ENCODE results near the gene CADM4. TPM values are rescaled to one million over a fixed set of nuclear protein-coding genes. Genes with fewer than 3 reads are reported as not detected.
"Not testable (repeated sequence)": the region's sequence is repeated elsewhere in the genome, so short reads cannot be mapped to it uniquely, and the experiment has no call there.

Gene CADM4
- total and polyA plus RNA-seq, 4 donors, result 92.3 to 325 (median 206) TPM

DNA sequence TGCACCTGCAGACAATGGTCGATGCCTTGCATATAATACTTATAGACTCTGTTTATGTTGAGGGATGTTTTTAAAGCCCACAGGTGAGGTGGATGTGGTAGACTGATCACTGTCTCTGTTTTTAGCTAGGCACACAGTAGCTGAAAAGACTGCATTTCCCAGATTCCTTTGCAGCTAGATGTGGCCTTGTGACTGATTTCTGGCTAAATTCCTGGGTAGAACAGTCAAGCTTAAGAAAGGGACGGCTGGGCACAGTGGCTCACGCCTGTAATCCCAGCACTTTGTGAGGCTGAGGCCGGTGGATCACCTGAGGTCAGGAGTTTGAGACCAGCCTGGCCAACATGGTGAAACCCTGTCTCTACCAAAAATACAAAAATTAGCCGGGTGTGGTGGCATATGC lies 39.3 kb downstream of the CADM4 start:
- H3K27me3 ChIP-seq (ENCODE audit: control insufficient read depth, insufficient read depth, low read length); H3K27ac ChIP-seq (ENCODE audit: low read depth, low read length); H3K4me3 ChIP-seq (ENCODE audit: low read depth, low read length); DNase-seq (ENCODE audit: low read depth in 4 of 6, low spot score in 6 of 6); H3K9me3 ChIP-seq (ENCODE audit: control insufficient read depth, insufficient read depth, low read length): not testable (repeated sequence)
- Histone ChIP-seq H3K36me3 (ENCODE audit: control insufficient read depth, insufficient read depth, low read length) (peaks cover 25% of the 10 kb centered on the region), H3K4me1 (ENCODE audit: control insufficient read depth, insufficient read depth, low read length) (peaks cover 19% of the 10 kb centered on the region)
- WGBS (ENCODE audit: insufficient coverage), result 74% methylated on average over 3 of the region's 5 CpGs

DNA sequence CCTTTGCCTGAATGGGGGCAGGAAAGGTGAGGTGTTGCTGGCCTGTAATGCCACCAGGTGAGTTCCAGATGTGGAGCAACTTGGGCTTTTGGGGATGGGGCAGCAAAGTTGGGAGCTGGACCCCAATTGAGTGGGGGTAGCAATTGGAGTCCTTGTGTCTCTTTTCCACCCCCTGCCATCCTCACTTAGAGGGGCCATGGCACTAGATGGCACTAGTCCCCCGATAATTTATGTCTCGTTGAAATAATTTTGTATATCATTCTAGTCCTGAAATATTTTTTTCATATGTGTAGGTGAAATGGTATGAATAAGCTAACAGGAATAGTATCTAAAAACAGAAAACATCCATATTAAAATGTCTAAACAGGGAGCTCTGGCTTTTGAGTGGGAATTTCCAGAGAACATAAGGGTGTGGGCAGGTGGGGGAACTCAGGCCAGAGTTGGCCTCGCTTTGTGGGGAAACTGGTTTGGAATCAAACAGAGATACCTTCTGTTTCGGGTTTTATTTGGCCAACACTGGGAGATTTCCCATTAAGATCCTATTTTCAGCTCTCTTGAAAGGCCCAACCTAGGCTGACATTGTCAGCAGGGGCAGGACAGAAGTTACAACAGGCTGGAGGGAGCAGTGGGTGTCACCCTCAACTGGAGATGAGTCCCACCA lies 39.9 kb downstream of the CADM4 start:
- no peaks in the 10 kb centered on the region for H3K9me3 ChIP-seq (ENCODE audit: control insufficient read depth, insufficient read depth, low read length)
- no peak overlapping the region for H3K4me3 ChIP-seq (ENCODE audit: low read depth, low read length)
- H3K36me3 ChIP-seq (ENCODE audit: control insufficient read depth, insufficient read depth, low read length), result peaks cover 28% of the 10 kb centered on the region
- peaks cover 25% of the 10 kb centered on the region for H3K4me1 ChIP-seq (ENCODE audit: control insufficient read depth, insufficient read depth, low read length)
- H3K27ac ChIP-seq (ENCODE audit: low read depth, low read length), result no peak overlapping the region
- DNase-seq (ENCODE audit: low read depth in 4 of 6, low spot score in 6 of 6), result no peak
- H3K27me3 ChIP-seq (ENCODE audit: control insufficient read depth, insufficient read depth, low read length), result no peaks in the 10 kb centered on the region
- 89% methylated on average over 2 of the region's 4 CpGs for whole genome bisulfite sequencing (ENCODE audit: insufficient coverage)

DNA sequence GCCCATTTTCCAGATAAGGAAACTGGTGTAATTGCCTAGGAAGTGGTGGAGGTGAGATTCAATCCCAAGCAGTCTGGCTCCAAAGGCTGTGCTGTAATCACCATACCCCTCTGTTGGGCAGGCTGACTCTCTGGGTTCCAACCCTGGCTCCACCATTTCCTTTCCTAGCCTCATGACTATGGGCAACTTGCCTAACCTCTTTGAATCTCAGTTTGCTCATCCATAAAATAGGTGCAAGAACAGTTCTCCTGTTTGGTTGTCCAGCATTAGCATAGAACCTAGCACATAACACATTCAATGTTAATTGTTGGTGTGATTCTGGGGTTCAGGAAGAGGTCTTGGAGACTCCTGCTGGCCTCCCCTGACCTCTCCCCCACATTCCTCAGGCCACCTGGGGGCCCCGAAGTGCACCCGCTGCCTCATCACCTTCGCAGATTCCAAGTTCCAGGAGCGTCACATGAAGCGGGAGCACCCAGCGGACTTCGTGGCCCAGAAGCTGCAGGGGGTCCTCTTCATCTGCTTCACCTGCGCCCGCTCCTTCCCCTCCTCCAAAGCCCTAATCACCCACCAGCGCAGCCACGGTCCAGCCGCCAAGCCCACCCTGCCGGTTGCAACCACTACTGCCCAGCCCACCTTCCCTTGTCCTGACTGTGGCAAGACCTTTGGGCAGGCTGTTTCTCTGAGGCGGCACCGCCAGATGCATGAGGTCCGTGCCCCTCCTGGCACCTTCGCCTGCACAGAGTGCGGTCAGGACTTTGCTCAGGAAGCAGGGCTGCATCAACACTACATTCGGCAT lies 41.0 kb downstream of the CADM4 start:
- WGBS (ENCODE audit: insufficient coverage), result 94% methylated on average over 19 of the region's 19 CpGs
- Histone ChIP-seq H3K4me1 (ENCODE audit: control insufficient read depth, insufficient read depth, low read length) (peaks cover 36% of the 10 kb centered on the region), H3K9me3 (ENCODE audit: control insufficient read depth, insufficient read depth, low read length) (no peaks in the 10 kb centered on the region), H3K4me3 (ENCODE audit: low read depth, low read length) (no peak overlapping the region), H3K36me3 (ENCODE audit: control insufficient read depth, insufficient read depth, low read length) (peaks cover 39% of the 10 kb centered on the region), H3K27me3 (ENCODE audit: control insufficient read depth, insufficient read depth, low read length) (no peaks in the 10 kb centered on the region), H3K27ac (ENCODE audit: low read depth, low read length) (no peak overlapping the region)
- DNase-seq (ENCODE audit: low read depth in 4 of 6, low spot score in 6 of 6), result no peak

DNA sequence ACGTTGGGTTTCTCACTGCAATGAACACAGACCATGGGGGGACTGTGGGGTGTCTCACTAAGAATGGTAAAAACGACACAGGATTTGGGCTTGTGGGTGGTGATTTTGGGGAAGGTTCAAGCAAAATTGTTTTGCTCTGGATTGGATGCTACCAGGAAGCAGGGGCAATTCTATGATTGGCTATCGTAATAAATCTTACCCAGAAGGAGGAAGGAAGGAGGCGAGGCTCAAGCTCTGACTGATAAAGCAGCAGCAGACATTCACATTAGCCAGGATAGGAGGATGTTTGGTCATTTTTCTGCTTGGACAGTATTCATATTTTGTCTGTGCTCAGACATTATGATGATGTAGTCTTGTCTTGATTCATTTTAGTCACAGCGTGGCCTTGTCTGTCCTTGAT lies 41.8 kb downstream of the CADM4 start:
- Histone ChIP-seq H3K27me3 (ENCODE audit: control insufficient read depth, insufficient read depth, low read length) (no peaks in the 10 kb centered on the region), H3K36me3 (ENCODE audit: control insufficient read depth, insufficient read depth, low read length) (peaks cover 43% of the 10 kb centered on the region), H3K4me1 (ENCODE audit: control insufficient read depth, insufficient read depth, low read length) (peaks cover 43% of the 10 kb centered on the region), H3K9me3 (ENCODE audit: control insufficient read depth, insufficient read depth, low read length) (no peaks in the 10 kb centered on the region), H3K4me3 (ENCODE audit: low read depth, low read length) (no peak overlapping the region), H3K27ac (ENCODE audit: low read depth, low read length) (no peak overlapping the region)
- no peak for DNase-seq (ENCODE audit: low read depth in 4 of 6, low spot score in 6 of 6)
- 46% methylated on average over 3 of the region's 5 CpGs for WGBS (ENCODE audit: insufficient coverage)

DNA sequence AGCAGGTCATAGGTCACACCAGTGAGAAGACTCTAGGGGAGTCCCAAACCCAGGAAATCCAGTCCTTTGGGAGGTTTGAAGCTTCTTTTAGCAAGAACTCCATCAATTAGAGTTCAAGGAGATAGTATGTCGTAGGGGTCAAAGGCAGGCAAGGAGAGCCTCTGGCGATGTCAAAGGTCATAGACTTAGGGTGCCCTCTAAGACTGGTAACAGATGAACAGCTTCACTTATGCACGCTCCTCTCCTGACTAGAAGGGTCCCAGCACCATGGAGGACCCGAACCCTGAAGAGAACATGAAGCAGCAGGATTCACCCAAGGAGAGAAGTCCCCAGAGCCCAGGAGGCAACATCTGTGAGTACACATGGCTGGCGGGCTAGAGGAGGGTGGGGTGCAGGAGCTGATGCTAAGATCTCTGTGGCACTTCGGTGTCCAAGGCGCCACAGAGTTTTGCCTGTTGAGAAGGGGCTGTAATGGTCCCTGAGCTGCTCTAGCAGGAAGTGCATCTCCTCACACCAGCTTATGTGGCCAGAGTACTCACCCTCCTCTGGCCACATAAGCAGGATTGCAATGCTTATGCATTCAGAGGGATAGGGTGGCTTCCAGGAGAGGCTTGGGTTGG lies 42.7 kb downstream of the CADM4 start:
- WGBS (ENCODE audit: insufficient coverage), result 21% methylated on average over 4 of the region's 7 CpGs

DNA sequence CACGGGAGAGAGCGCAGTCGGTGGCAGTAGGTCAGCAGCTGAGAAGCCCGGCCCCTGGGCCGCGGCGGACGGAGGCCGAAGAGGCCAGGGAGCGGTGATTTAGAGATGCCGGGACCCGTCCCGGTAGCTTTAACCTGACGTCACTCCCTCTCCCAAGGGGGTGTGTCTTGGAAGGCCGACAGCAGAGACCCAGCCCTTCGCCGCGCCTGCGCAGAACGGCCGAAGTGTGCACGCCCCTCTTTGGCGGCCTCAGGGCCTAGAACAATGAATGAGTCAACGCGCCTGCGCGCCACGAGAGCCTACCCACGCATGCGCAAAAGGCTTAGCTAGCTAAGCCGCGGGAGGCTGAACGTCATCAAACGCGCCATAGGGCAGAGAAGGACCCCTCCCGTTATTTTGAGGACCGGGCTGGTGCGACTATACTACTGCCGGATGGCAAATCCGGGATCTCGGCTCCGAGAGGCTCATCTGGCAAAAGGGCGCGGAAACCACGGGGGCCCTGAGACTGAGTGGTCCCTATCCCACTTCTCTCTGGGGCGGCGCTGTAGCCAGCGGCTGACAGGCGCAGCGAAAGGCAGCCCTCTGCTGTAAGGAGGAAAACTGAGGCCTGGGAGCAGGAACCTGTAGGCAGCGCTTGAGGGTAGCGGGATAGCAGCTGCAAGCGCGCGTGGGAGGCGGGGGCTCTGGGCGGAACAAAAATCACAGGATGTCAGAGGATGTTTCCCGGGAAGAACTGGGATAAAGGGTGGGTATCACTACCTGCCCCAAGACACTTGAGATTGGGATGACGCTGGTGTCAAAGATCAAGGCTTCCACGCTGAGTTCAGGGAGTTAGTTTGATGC lies 43.4 kb downstream of the CADM4 start, which contains the start of the genes IRGQ and ZNF576:
Gene IRGQ, minus strand, starts transcription at position 136 of the 843 bp plus-strand sequence. CDS start 796 bp downstream, outside the sequence.
Gene ZNF576, plus strand, starts transcription at position 597 of the 843 bp plus-strand sequence. CDS start 514 bp downstream, outside the sequence.
- under 1% methylated on average over 59 of the region's 60 CpGs for WGBS (ENCODE audit: insufficient coverage)
- peak; percentile 100 for DNase-seq (ENCODE audit: low read depth in 4 of 6, low spot score in 6 of 6)
- H3K4me3 ChIP-seq (ENCODE audit: low read depth, low read length), result peak within 1 kb of the TSS; percentile 81
- H3K27ac ChIP-seq (ENCODE audit: low read depth, low read length), result peak within 1 kb of the TSS; percentile 97
- H3K4me1 ChIP-seq (ENCODE audit: control insufficient read depth, insufficient read depth, low read length), result peaks cover 43% of the 10 kb centered on the region
- no peaks in the 10 kb centered on the region for H3K27me3 ChIP-seq (ENCODE audit: control insufficient read depth, insufficient read depth, low read length)
- H3K36me3 ChIP-seq (ENCODE audit: control insufficient read depth, insufficient read depth, low read length), result peaks cover 54% of the 10 kb centered on the region
- H3K9me3 ChIP-seq (ENCODE audit: control insufficient read depth, insufficient read depth, low read length), result no peaks in the 10 kb centered on the region

More for the DNA sequence above, 42.7 kb downstream of the CADM4 start:
- Histone ChIP-seq H3K4me3 (ENCODE audit: low read depth, low read length) (peak overlapping the region; percentile 81), H3K9me3 (ENCODE audit: control insufficient read depth, insufficient read depth, low read length) (no peaks in the 10 kb centered on the region), H3K36me3 (ENCODE audit: control insufficient read depth, insufficient read depth, low read length) (peaks cover 49% of the 10 kb centered on the region), H3K4me1 (ENCODE audit: control insufficient read depth, insufficient read depth, low read length) (peaks cover 43% of the 10 kb centered on the region), H3K27ac (ENCODE audit: low read depth, low read length) (peak overlapping the region; percentile 97), H3K27me3 (ENCODE audit: control insufficient read depth, insufficient read depth, low read length) (no peaks in the 10 kb centered on the region)
- DNase-seq (ENCODE audit: low read depth in 4 of 6, low spot score in 6 of 6), result no peak

DNA sequence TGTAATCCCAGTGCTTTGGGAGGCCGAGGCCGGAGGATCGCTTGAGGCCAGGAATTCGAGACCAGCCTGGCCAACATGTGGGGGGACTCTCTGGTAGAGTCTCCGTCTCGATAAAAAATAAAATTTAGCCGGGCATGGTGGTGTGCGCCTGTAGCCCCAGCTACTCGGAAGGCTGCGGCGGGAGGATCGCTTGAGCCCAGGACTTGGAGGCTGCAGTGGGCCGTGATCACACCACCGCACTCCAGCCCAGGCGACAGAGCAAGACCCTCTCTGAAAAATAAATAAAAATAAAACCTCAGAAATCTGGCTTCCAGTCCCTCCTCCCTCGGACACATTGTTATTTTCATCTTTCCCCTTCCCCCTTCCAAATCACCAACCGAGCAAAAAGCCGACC lies 44.0 kb downstream of the CADM4 start:
- H3K4me3 ChIP-seq (ENCODE audit: low read depth, low read length), result peak overlapping the region; percentile 81

DNA sequence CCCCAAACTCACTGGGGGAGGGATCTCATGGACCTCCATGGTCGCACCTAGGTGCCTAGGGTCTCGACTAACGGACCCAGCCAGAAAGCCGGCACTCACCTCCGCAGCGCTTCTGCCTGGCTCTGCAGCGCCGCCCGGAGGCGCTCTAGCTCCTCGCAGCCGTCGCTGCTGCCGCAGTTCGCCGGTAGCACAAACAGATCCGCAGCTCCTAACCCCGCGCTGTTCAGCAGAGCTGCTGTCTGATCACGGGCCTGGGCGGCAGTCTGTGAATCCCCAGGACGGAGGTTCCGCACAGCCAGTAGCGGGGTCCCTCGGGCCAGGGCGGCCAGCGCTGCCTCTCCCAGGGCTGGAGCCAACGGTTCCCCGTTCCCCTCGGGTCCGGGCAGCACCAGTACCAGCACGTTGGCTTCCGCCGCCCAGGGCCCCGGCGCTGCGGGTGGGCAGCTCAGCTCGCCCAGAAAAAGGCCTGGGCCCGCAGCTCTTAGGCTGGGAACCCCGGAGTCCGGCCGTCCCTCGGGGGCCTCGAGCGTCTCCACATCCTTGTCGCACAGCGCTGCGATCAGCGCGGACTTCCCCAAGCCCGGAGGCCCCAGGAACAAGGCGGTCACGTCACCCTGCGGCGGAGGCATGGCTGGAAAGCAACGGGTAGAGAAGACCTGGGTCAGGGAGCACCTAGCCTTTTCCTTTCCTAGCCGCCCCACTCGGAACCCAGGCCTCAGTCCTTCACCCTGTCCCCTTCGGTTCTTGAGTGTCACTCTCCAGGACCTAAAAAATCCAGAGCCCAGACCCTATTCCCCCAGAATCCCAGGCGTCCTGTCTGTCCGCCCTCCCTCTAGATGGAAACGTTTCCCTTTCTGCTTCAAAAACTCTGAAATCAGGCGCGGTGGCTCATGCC lies 44.7 kb downstream of the CADM4 start:
- Histone ChIP-seq H3K4me1 (ENCODE audit: control insufficient read depth, insufficient read depth, low read length) (peaks cover 43% of the 10 kb centered on the region), H3K27ac (ENCODE audit: low read depth, low read length) (peak overlapping the region; percentile 96), H3K9me3 (ENCODE audit: control insufficient read depth, insufficient read depth, low read length) (no peaks in the 10 kb centered on the region), H3K27me3 (ENCODE audit: control insufficient read depth, insufficient read depth, low read length) (no peaks in the 10 kb centered on the region), H3K36me3 (ENCODE audit: control insufficient read depth, insufficient read depth, low read length) (peaks cover 60% of the 10 kb centered on the region), H3K4me3 (ENCODE audit: low read depth, low read length) (peak overlapping the region; percentile 81)
- under 1% methylated on average over 64 of the region's 64 CpGs for WGBS (ENCODE audit: insufficient coverage)
- peak in 2 of 6 donors; percentile 70 to 80 for DNase-seq (ENCODE audit: low read depth in 4 of 6, low spot score in 6 of 6)

More for the DNA sequence above, 44.0 kb downstream of the CADM4 start:
- Histone ChIP-seq H3K4me1 (ENCODE audit: control insufficient read depth, insufficient read depth, low read length) (peaks cover 43% of the 10 kb centered on the region), H3K36me3 (ENCODE audit: control insufficient read depth, insufficient read depth, low read length) (peaks cover 57% of the 10 kb centered on the region), H3K27ac (ENCODE audit: low read depth, low read length) (peak overlapping the region; percentile 96), H3K27me3 (ENCODE audit: control insufficient read depth, insufficient read depth, low read length) (no peaks in the 10 kb centered on the region), H3K9me3 (ENCODE audit: control insufficient read depth, insufficient read depth, low read length) (no peaks in the 10 kb centered on the region)
- 3% methylated on average over 18 of the region's 18 CpGs for WGBS (ENCODE audit: insufficient coverage)
- no peak for DNase-seq (ENCODE audit: low read depth in 4 of 6, low spot score in 6 of 6)
